GM19351 (cell line): ENCODE measurements around the gene ZNF669.

Source experiments
- ATAC-seq: cut with Tn5 transposase; IDR thresholded peaks from one replicate; pipeline ENCODE4 v1.9.1; 2021; ENCODE audit warnings: mild to moderate bottlenecking, moderate library complexity; ENCODE audit not compliant: unreplicated experiment

The ZNF669 gene

GRCh38 chr1:247077213-247077612, 26.9 kb downstream of the ZNF669 start:
- ATAC-seq: no peak

- ATAC-seq: no peak
These were observed 33.5 kb downstream of the ZNF669 start for GRCh38 chr1:247070645-247071044.

GRCh38 chr1:247064304-247064703, 39.9 kb downstream of the ZNF669 start:
- ATAC-seq: no peak

- no peak for ATAC-seq
These were observed 43.4 kb downstream of the ZNF669 start for GRCh38 chr1:247060771-247061170.

GRCh38 chr1:247056071-247056470, 48.1 kb downstream of the ZNF669 start:
- no peak for ATAC-seq

GRCh38 chr1:247054992-247055415, 49.2 kb downstream of the ZNF669 start:
- ATAC-seq: no peak
